ENCODE data around the gene IMMP2L.
"Not testable (repeated sequence)": the region's sequence is repeated elsewhere in the genome, so short reads cannot be mapped to it uniquely, and the experiment has no call there.

IMMP2L gene

GRCh38 chr7:111561904-111562732, at the start of gene IMMP2L:
Gene IMMP2L, minus strand, starts transcription at chr7:111562492.
- DNase-seq: peak; percentile 89 to 93

- DNase-seq: not testable (repeated sequence)
These were observed 47.4 kb upstream of the IMMP2L start for GRCh38 chr7:111609483-111610254.

GRCh38 chr7:111607621-111608020, 45.3 kb upstream of the IMMP2L start:
- DNase-seq: no peak

GRCh38 chr7:111605246-111605645, 43.0 kb upstream of the IMMP2L start:
- DNase-seq: no peak

- DNase-seq: no peak
These were observed 37.8 kb upstream of the IMMP2L start for GRCh38 chr7:111600091-111600490.

- DNase-seq: no peak
These were observed 33.5 kb upstream of the IMMP2L start for GRCh38 chr7:111595780-111596179.

GRCh38 chr7:111594602-111595001, 32.3 kb upstream of the IMMP2L start:
- DNase-seq: no peak

GRCh38 chr7:111593343-111593742, 31.1 kb upstream of the IMMP2L start:
- DNase-seq: no peak

GRCh38 chr7:111588065-111588433, 25.8 kb upstream of the IMMP2L start:
- no peak for DNase-seq

GRCh38 chr7:111587410-111588064, 25.2 kb upstream of the IMMP2L start:
- DNase-seq: no peak

GRCh38 chr7:111586711-111587409, 24.6 kb upstream of the IMMP2L start:
- DNase-seq: no peak

- not testable (repeated sequence) for DNase-seq
These were observed 19.6 kb upstream of the IMMP2L start for GRCh38 chr7:111581784-111582488.

GRCh38 chr7:111581207-111581606, 18.9 kb upstream of the IMMP2L start:
- DNase-seq: not testable (repeated sequence)

GRCh38 chr7:111578754-111579153, 16.5 kb upstream of the IMMP2L start:
- DNase-seq: no peak

- DNase-seq: no peak
These were observed 9.4 kb upstream of the IMMP2L start for GRCh38 chr7:111571720-111572119.

- no peak for DNase-seq
These were observed 6.7 kb upstream of the IMMP2L start for GRCh38 chr7:111568870-111569462.

GRCh38 chr7:111568419-111568818, 6.1 kb upstream of the IMMP2L start:
- no peak for DNase-seq

GRCh38 chr7:111564078-111564477, 1.8 kb upstream of the IMMP2L start:
- no peak for DNase-seq

- no peak for DNase-seq
These were observed 713 bp downstream of the IMMP2L start for GRCh38 chr7:111561654-111561903.

- DNase-seq: no peak
These were observed 1.3 kb downstream of the IMMP2L start for GRCh38 chr7:111560773-111561653.

- DNase-seq: no peak
These were observed 3.3 kb downstream of the IMMP2L start for GRCh38 chr7:111558991-111559390.

All from CD4-positive, alpha-beta T cell treated with Interleukin-1 beta for 1 hour (primary cell).